ENCODE measurements around the gene BAG3.
"Not testable (repeated sequence)": the region's sequence is repeated elsewhere in the genome, so short reads cannot be mapped to it uniquely, and the experiment has no call there.

BAG3 gene

DNA sequence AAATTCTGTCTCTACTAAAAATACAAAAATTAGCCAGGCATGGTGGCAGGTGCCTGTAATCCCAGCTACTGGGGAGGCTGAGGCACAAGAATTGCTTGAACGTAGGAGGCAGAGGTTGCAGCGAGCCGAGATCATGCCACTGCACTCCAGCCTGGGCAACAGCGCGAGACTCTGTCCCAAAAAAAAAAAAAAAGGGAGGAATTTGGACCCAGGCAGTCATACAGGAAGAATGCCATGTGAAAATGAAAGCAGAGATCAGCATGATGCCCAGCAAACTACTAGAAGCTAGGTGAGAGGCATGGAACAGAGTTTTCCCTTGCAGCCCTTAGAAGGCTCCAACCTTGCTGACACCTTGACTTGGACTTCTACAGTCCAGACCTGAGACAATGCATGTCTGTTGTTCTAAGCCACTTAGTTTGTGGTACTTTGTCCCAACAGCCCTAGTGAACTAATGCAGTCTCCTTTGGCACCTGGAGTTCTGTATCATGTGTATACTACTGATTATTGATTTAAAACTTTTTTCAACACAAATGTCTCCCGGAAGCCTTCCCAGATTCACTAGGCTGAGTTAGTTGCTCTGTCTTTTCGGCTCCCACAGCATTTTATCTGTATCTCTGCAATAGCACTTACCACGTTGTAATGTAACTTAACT lies 10.2 kb upstream of the BAG3 start:
- no peak for DNase-seq

DNA sequence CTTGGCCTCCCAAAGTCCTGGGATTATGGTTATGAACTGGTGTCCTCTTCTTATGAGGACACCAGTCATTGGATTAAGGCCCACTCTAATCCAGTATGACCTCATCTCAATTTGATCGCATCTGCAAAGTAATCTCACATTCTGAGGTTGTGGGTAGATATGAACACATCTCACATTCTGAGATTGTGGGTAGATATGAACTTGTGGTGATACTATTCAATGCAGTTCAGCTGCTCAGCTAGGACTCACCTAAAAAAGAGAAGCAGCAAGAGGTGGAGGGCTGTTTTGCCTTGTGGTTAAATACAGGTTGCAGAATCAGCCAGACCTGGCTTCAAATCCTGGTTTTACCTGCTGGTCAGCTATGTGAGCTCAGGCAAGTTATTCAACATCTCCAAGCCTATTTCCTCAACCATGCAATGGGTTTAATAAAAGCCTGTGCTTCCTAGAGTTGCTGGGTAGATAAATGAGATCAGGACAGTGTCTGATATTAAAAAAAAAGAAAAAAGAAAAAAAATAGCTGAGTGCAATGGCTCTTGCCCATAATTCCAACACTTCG lies 8.5 kb upstream of the BAG3 start:
- peak; percentile 9 for DNase-seq

DNA sequence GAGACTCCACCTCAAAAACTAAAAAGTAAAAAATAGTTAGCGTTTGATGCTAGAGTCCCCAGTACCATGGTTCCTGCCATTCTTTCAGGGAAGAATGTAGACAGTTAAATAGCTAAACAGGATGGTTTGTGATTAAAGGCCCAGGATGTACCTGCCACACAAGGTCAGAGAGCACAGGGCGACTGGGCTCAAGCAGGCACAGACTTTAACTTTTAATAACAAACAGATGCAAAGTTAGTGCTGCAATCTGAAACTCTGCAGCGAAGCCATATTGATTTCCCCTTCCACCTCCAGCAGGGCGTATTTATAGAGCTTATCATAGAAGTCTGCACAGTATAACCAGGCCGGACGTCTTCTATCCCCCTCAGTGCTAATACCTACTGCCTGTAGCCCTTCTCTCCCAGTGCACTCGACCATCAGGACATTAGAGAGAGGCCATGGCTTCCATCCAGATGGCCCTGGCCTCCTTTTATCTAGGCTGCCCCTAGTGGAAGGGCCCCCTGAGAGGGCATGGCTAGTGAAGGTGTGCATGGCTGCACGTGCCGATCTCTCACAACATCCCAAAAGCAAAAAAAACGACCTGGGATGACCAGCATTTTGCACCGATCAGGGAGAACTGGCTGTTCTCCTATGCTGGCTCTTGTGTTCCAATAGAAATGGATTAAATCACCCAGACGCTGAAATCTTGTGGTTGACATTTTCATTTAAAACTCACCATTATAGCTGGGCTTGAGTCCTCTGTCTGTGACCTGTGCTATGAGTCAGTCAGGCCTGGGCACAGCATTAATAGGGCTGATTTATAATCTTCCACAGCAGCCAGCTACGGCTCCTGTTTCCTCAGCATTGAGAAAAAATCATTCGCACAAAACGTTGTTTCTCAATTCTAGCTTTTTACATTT lies 7.6 kb upstream of the BAG3 start:
- no peak for DNase-seq

DNA sequence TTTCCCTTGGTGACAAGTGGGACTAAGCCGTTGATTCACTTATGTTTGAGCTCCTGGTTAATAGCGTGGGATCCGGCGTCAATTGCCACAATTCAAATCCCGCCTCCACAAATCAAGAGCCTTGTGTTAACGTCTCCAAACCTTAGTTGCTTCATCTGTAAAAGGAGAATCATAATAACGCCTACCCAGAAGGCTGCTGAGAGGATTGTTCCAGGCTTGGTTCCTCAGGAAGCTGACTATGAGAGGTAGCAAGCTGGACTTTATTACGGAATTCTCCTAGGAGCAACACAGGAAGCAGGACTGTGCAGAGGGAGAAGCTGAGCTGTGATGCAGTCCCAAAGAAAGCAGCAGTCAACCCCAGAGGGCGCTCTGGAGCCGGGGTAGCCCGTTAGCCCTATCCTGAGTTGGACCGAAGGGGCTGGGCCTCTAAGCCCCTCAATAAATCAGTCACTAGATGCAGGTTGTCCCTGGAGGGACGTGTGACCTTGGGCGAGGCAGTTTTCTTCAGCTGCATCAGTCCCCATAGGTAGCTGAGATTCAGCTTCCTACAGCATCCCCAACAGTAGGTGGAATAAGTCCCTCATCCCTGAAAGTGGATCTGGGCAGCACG lies 6.9 kb upstream of the BAG3 start:
- DNase-seq, result no peak

DNA sequence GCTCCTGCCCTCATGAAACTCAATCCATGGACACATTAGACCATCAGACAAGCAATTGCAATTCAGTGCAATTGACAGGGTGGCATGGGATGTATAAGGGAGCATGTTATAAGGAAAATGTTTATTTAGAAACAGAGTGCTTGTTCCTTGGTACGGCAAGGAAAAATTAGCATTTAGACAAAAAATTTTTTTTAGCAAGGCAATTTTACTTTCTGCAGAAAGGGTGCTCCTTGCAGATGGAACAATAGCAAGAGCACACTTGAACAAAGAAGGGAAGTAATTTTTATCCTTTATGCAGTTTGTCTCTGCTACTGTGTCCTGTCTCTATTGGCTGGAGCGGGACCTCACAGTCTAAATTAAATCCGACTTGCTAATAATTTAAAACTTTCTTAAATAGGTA lies 6.2 kb upstream of the BAG3 start:
- no peak for DNase-seq

DNA sequence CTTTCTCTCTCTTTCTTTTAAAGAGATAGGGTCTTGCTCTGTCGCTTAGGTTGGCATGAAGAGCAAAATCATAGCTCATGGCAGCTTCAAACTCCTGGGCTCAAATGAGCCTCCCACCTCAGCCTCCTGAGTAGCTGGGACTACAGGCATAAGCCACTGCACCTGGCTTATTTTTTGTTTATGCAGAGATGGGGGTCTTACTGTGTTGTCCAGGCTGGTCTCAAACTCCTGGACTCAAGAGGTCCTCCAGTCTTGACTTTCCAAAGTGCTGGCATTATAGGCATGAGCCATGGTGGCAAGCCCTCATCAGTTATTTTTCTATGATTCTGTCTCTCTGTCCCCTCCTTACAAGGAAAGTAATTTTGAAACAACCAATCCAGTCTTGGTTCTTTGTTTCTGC lies 1.1 kb upstream of the BAG3 start:
- DNase-seq, result no peak

DNA sequence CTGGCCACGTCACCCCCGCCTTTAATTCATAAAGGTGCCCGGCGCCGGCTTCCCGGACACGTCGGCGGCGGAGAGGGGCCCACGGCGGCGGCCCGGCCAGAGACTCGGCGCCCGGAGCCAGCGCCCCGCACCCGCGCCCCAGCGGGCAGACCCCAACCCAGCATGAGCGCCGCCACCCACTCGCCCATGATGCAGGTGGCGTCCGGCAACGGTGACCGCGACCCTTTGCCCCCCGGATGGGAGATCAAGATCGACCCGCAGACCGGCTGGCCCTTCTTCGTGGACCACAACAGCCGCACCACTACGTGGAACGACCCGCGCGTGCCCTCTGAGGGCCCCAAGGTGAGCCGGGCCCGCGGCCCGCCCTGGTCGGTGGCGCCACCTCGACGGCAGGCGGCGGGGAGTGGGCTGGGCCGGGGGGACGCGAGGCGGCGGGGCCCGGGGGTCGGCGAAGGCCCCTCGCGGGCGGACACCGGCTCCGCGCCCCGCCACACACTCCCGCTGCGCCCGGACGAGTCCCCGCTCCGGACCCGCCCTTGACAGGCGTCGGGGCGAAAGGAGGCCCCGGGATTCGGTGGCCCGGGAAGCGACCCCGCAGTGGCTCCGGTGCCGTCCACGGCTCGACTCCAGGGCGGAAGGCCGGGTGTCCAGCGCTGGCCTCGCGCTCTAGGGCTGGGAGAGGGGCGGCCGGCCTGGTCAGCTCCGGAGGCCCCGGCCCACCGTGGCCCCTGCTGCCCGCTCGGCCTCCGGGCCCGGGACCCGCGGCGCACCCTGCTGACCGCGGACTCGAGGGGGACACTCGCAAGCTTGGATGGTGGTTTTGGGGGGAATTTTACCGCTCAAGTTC lies 557 bp downstream of the BAG3 start:
- DNase-seq, result peak; percentile 28

DNA sequence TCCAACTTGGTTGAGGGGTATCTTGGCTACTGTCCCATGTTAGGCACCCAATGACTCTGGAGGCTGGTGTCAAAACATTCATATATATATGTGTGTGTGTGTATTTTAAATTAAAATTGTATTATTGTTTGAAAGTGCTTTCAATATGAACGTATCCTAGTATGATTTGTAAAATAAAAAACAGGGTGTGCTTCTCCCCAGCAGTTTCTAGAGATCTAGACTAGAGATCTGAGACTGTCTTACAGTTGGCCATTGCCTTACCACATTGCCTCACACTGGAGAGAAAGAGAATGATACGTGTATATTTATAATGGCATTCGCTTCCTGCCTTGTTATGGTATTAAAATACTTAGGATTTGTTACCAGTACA lies 1.2 kb downstream of the BAG3 start:
- DNase-seq, result peak; percentile 11

DNA sequence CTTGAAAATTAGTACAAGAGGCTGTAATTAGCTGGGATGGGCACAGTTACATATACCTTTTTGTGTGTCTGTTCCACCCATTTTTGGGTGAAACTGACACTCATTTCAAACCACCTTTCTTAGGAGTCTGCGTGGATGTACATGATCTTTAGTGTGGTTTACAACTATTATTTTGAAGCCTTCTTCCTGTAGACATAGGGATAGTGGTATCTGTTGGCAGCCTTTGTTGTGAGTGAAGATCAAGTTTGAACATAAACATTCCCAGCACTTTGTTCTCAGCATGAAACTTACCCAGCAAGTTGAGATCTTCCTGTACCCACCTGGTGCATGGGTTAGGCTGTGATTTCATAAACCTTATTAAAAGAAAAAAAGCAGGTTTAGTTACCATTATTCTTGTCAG lies 2.0 kb downstream of the BAG3 start:
- no peak for DNase-seq

DNA sequence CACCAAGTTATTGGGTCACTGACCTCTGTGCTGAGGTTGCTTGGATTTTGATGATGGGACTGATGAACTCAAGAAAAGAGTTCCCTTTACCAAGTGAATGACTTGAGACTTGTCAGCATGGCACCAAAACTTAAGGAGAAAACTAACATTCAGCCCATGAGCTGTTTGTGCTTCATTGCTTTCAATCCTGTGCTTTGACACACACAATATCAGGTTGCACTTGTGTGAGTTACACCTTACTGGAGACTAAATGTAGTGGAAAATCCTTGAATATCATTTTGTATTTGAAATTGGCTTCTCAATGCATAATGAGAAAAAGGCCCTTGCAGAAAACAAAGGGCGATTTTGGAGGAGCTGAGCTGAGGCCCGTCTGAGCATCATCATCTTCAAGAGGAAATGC lies 2.7 kb downstream of the BAG3 start:
- DNase-seq, result no peak

DNA sequence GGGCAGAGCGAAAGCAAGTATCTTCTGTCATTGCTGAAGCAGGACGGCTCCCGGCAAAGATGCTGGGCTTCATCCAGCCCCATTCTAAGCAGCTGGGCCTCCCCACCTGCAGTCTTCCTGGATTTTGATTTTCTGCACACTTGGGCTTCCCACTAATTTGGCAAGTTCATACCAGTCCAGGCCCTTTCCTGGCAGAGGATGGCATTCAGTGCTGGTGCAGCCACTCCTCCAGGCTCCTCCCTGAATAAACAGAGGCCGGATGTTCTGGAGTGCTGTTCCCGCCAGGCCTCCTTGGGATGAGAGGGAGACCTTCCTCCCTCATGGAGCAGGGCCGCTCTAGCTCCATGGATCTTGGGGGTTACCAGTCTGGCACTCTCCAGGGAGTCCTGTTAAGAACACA lies 3.4 kb downstream of the BAG3 start:
- DNase-seq, result no peak

DNA sequence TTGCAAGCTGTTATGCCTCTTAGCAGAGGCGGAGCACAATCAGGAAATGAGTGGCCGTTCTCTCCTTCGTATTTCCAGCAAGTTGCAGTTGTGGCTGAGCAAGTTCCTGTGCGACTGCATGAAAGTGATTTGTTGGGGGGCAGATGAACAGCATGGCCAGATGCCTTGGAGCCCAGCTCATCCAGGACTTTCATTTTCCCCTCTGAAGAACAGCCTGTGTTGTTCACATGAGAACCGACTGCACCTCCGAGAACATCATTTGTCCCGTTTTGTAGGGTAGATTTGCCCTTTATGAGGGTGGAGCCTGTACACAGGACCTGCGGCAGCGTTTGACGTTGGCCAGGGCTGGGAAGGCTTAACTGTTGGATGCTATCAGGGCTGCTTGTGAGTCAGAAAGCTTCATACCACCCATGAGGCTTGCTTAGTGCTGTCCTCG lies 4.4 kb downstream of the BAG3 start:
- DNase-seq, result peak; percentile 67

DNA sequence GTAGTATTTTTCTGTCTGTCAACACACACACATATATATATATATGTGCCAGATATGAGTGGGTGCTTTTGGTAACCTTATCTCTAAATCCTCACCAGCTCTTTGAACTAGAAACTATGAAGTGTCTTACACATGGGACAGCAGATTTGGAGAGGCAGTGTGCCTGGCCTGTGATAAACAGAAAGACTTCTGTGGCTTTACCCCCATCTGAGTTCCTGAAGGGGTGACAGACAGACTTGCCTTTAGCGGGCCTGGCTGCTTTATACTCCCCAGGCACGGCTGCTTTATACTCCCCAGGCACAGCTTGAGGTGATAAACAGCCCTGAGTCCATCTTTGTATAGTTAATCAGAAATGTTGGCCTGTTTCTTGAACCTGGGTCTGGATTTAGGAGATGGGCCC lies 5.6 kb downstream of the BAG3 start:
- DNase-seq, result no peak

DNA sequence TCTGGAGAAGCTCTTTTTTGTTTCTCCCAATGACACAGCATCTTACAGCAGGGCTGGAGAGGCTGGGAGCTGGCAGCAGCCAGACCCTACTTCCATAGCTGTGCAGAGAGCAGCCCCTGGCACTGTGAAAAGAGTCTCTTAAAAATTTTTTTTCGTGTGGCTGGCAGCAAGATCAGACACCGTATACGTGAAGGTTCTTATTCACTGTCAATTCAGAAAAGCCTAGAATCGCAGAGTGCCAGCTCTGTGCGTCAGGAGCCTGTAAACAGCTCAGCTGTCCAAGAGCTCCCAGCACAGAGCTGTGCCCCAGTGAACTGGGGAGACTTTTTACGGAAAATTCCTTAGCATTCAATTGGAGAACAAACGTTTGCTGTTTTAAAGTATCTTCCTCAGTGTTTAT lies 6.5 kb downstream of the BAG3 start:
- no peak for DNase-seq

DNA sequence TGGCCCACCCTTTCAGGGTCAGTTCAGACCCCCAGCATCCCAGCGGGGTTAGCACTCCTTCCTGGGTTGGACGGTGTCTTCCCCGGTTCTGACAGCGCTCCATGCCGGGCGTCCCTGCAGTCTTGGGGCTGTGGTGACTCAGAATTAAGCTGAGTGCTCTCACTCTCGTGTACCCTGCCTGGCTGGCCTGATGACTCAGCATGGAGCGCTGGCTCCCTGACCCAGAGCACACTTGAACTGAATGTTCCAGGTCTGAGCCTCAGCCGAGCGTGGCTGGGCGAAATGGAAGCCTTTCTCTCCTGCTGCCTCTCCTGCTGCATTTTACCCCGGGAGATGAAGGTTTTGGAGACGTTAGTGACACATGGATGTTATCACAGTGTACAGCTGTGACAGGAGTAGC lies 7.1 kb downstream of the BAG3 start:
- peak; percentile 21 for DNase-seq

DNA sequence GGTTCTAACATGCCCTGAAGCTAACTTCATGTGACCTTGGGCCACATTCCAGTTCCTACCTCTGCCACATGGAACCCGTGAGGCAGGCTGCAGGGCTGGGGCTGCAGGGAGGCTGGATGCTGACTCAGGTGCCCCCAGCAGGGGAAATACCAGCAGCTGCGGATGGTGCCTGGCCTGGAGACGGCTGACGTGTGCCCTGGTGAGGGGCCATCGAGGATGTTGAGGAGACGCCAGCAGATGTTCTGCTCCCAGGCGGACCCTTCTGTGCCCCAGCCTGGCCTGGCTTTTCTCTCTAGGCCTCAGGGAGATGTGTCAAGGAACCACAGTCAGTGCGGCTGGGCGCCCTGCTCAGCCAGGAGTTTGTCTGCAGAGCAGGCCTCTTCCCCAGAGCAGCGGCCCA lies 8.8 kb downstream of the BAG3 start:
- DNase-seq, result no peak

DNA sequence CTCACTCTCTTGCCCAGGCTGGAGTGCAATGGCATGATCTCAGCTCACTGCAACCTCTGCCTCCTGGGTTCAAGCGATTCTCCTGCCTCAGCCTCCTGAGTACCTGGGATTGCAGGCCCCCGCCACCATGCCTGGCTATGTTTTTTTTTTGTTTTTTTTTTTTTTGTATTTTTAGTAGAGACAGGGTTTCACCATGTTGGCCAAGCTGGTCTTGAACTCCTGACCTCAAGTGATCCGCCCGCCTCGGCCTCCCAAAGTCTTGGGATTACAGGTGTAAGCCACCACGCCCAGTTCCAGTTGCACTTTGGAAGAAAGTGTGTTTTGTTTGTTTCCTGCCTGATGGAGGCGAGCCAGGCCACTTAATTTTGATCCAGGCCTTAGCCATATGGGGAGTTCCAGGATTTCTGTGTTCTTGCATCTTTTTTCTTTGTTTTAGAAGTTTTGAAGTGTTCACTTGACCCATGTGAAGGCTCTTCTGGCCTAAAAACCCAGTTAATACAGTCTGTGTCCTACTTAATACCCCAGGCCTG lies 11.0 kb downstream of the BAG3 start:
- DNase-seq, result not testable (repeated sequence)

DNA sequence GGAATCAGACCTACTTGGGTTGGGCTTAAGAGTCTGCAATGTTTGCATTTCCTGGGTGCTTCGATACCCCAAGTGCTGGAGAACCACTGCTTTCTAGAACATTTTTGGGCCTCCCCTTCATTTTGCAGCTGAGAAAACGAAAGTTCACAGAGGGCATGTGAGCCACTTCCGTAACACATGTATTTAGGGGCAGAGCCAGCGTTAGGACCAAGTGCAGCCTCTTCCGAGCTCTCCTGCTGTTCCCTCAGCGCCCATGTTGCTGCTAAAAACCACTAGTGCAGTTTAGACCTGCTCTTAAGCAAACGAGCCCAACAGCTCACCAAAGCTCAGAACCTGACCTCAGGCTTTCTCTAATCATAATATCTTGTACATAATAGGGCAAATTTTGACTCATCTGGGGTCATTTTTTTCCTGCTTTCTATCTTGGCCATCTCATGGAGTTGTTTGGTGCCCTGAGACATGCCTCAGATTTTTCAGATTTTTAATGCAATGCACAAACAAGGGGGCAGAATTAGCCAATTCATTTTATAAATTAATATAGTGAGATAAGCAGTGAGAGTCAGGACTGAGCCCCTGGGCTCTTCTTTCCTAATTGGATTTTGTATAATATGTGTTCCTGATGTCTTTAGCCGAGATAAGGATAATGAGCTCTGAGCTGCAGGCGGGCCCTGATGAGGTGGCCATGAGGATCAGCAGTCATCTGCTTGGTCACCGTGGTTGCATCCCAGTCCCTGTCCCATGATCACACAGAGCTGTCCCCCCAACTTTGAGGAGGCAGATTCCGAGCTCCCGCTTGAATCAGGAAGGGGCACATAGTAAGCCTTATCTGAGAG lies 12.9 kb downstream of the BAG3 start:
- DNase-seq, result peak; percentile 32

DNA sequence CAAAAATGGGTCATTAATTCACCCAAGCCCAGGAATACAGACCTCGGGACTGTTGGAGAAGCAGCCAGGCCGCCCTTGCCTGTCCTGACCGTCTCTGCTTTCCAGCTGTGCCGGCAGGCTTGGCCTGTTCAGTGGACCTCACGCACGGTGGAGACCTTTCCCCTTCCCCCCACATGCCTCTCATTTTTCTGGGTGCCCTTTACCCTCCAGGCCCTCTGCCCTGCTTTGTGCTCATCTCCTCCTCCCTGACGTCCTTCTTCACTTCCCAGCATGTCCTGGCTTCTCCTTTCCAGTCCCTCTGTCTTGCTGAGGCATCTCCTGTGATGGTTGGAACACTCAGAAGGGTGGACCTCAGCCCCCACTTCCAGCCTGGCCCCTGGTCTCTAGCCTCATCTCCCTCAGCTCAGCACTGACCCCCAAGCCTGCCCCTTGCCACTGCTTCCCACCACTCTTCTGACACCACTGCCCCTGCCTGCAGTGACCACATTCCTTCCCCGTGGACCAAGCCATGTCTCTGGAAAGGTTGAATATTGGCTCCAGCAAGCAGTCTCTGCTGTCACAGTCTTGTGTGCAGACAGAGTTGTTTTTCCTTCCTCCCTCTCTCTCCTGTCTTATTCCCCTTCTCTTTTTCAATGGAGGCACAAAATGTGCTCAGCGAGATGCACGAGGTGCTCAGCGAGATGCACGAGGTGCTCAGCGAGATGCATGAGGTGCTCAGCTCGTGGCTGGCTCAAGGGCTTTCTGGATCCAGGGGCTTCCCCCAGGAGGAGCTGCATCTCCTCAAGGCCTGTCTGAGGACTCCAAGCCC lies 14.9 kb downstream of the BAG3 start:
- DNase-seq, result no peak

DNA sequence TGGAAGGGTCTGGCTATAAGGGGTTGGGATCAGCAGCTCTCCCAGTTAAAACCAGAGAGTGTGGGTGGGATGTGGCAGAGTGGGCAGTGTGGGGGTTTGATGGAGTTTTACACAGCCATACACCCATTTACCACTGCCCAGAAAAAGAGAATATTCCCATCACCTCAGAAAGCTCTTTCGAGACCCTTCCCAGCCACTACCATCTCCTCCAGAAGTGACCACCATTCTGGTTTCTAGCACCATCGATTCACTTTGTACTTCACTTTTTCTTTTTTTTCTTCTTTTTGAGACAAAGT lies 15.5 kb downstream of the BAG3 start:
- DNase-seq, result no peak
